NCI-H1105 (cell line): ENCODE data around the gene TMEM205.
"Not testable (repeated sequence)": the region's sequence is repeated elsewhere in the genome, so short reads cannot be mapped to it uniquely, and the experiment has no call there.

Source experiments
- DNase-seq: peaks from one replicate; lab custom pipeline; 2025; lab: John Stamatoyannopoulos, UW

The TMEM205 gene

DNA sequence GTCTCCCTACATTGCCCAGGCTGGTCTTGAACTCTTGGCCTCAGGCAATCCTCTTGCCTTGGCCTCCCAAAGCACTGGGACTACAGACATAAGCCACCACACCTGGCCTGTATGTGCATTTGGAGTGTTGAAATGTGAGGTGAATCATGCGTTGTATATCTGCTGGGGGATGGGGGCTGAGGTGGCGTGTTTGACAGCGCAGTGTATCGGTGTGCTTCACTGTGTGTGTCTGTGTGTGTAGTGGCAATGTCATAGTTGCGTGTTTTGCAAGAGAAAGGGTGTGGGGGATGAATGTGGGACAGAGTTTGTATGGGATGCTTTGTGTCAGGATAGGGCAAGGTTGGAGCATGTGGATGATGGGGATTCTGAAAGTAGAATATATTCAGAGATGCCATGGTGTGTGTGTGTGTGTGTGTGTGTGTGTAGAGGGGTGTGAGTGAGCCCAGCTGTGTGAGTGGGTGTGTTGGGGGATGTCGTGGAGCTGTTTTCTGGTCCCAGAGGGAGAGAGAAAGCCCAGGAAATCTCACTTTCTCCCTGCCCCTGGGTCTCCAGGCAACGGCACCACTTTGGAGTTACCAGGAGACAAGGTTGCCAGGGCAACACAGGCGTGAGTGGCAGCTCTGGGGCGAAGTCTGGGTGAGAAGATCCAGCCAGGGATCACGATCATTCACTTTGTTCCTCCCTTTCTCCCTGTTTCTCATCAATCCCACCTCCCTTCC lies 27.3 kb upstream of the TMEM205 start:
- DNase-seq, result peak; percentile 94

GRCh38 chr19:11370744-11371143 lies 24.7 kb upstream of the TMEM205 start:
- DNase-seq, result no peak

DNA sequence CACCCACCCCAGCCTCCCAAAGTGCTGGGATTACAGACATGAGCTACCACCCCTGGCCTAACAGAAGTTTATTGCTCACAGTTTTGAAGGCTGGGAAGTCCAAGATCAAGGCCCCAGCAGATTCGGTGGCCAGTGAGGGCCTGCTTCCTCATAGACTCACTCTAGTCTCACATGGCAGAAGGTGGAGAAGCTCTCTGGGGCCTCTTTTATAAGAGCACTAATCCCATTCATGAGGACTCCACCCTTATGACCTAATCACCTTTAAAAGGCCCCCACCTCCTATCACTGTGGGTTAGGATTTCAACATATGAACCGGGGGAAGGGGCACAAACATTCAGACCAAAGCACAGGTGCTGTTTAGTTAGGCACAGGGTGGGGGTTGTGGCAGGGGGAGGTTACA lies 21.5 kb upstream of the TMEM205 start:
- no peak for DNase-seq

DNA sequence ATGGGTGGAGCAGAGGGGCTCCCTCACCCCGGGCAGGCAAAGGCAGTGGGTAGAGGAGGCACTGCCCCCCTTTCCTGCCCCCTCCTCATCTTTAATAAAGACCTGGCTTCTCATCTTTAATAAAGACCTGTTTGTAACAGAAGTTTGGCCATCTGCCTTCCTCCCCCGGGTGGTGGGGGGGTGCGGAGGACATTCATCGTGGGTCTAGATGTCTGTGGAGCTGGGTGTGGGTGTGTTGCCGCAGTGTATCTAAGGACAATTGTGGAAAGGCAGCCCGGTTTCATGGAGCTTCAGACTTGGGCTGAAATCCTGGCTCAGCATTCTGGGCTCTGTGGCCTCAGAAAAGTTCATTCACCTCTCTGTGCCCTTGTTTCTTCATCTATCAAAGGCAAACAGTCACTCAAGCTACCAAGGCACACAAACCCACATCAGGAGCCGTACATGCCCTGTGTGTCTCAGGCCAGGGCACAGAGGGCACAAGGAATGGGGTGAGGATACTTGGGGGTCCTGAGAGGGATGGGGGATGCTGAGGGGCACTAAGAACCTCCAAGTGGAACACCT lies 19.6 kb upstream of the TMEM205 start:
- no peak for DNase-seq

DNA sequence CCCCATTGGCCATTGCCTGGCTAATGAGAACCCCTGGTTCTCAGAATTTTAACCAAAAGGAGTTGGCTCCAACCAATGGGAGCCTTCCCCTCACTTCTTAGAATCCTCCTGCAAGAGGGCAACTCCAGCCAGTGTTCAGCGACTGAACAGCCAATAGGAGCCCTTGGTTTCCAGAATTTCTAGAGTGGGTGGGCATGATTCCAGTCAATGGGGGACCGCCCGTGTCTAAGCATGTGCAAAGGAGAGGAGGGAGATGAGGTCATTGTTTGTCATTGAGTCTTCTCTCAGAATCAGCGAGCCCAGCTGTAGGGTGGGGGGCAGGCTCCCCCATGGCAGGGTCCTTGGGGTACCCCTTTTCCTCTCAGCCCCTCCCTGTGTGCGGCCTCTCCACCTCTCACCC lies 18.9 kb upstream of the TMEM205 start:
- DNase-seq, result no peak

DNA sequence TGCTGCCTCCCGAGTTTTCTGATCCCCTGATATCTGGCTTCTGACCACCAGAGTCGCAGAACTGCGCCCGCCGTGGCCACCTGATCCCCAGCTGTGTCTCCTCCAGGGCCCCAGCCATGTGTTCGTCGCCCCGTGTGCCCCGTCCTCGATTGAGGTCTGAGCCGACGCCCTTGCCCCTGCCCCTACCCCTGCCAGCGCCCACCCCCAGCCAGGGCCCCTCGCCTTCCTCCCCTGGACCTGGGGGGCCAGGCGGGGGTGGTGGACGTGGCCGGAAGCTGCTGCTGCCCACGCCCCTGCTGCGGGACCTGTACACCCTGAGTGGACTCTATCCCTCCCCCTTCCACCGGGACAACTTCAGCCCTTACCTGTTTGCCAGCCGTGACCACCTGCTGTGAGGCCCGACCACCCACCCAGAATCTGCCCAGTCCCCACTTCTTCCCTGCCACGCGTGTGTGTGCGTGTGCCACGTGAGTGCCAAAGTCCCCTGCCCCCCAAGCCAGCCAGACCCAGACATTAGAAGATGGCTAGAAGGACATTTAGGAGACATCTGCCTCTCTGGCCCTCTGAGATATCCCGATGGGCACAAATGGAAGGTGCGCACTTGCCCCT lies 18.3 kb upstream of the TMEM205 start:
- no peak for DNase-seq

GRCh38 chr19:11363881-11364280 lies 17.8 kb upstream of the TMEM205 start:
- no peak for DNase-seq

DNA sequence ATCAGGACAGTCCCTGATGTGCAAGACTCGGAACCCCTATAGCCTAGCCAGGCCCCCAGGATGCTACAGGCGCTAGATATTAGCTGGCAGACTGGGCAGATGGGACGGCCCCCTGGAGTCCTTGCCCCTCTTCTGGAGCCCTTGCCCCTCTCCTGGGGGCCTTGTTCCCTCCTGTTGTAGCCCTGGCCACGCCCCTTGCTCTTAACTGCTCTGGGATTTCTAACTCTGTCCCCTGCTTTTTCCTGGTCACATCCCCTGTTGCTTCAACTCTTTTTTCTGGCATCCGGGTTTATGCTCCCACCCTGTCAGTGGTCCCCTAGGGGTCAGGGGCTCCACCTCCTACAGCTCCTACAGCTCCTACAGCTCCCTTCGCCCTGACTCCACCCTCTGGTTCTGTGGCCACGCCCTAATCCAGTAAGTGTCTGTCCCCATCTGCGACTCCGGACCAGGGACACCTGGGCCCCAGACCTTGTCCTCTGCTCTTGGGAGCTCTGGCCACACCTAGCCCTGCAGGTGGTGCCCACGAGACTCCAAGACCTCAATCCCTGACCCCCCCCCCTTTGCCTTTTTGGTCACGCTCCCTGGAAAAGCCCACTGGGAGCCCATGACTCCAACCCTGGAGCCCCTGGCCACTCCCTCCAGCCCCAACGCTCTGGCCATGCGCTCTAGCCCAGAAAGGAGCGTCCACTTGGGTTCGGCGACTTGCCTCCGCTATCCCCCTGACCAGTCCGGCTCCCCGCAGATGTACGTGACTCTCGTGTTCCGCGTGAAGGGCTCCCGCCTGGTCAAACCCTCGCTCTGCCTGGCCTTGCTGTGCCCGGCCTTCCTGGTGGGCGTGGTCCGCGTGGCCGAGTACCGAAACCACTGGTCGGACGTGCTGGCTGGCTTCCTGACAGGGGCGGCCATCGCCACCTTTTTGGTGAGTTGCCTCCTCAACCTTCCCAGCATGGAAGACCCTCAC lies 16.0 kb upstream of the TMEM205 start:
- no peak for DNase-seq

DNA sequence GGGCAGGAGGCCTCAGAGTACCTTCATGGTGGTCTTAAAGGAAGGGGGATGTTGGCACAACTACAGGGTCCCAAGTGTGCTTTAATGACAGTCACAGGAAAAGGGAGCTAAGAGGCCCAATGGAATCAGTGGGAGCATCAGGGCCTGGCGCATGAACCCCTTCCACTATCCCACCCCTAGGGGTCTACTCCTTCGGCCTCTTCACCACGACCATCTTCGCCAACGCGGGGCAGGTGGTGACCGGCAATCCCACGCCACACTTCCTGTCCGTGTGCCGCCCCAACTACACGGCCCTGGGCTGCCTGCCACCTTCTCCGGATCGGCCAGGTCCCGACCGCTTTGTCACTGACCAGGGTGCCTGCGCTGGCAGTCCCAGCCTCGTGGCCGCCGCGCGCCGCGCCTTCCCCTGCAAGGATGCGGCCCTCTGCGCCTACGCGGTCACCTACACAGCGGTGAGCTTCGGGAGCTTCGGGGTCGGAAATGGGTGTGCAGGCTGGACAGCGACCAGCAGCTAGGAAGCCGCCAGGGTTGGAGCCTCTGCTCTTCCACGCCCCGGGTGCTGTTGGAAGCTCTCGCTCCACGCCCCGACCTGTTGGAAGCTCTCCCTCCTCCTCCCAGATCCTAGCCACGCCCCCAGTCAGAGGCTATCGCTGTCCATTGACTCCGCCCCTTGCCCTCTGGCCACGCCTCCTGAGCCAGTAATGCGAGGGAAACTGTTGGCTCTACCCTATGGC lies 15.1 kb upstream of the TMEM205 start:
- DNase-seq, result no peak

- no peak for DNase-seq
These were observed 13.4 kb upstream of the TMEM205 start for GRCh38 chr19:11359421-11359820.

- DNase-seq, result no peak
These were observed 10.8 kb upstream of the TMEM205 start for GRCh38 chr19:11356676-11357550.

DNA sequence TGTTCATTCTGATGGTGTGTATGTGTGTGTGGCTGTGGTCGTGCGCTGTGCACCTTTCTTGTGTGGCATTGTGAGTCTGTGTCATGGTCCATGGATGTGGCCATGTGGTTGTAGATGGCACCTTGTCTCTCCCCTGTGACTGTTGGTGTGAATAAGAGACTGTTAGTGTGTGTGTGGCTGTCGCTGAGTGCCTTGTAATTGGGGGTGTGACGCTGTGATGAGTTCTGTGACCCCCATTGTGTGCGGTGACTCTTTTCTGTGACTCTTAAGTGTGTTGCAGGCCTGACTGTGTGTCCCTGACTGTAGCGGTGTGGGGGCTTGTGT lies 10.0 kb upstream of the TMEM205 start:
- DNase-seq, result no peak

- peak; percentile 71 for DNase-seq
These were observed 9.3 kb upstream of the TMEM205 start, which contains the start of gene PLPPR2 for GRCh38 chr19:11355160-11356073. TSS of gene PLPPR2 (plus strand) at chr19:11355432. CDS start at chr19:11357674, 2,242 bp downstream.

GRCh38 chr19:11354102-11354501 lies 8.0 kb upstream of the TMEM205 start:
- not testable (repeated sequence) for DNase-seq

GRCh38 chr19:11349171-11349570 lies 3.1 kb upstream of the TMEM205 start:
- DNase-seq, result no peak

GRCh38 chr19:11347546-11348039 lies 1.5 kb upstream of the TMEM205 start:
- no peak for DNase-seq

GRCh38 chr19:11345122-11345803 lies 805 bp downstream of the TMEM205 start:
- no peak for DNase-seq

- DNase-seq, result no peak
These were observed 3.6 kb downstream of the TMEM205 start for GRCh38 chr19:11342429-11342828.

- not testable (repeated sequence) for DNase-seq
These were observed 6.0 kb downstream of the TMEM205 start for GRCh38 chr19:11340099-11340467.
